Keratinocyte (primary cell): ENCODE results near the gene FGFR2. TPM values are rescaled to one million over a fixed set of nuclear protein-coding genes. Genes with fewer than 3 reads are reported as not detected.

ENCODE experiments used
- DNase-seq: peaks from one replicate; pipeline ENCODE4 v3.0.0-alpha.2; 2011; ENCODE audit warnings: low read depth, missing footprints, low spot score
- FAIRE-seq: peaks from 2 replicates; lab custom pipeline; 2011; peaks lifted over from hg19 to GRCh38; lab: Jason Lieb, UNC
- H2AFZ ChIP-seq: 2 replicates; pipeline ENCODE4 v1.6.0; 2012; ENCODE audit warnings: low read length, control low read depth, inconsistent platforms; ENCODE audit not compliant: control insufficient read depth
- H3K27ac ChIP-seq: 2 replicates; pipeline ENCODE4 v1.5.1; 2011; ENCODE audit warnings: low read length; ENCODE audit not compliant: control insufficient read depth, insufficient read depth
- H3K27me3 ChIP-seq: 3 replicates; pipeline ENCODE4 v1.6.0; 2011; ENCODE audit warnings: low read length; ENCODE audit not compliant: control insufficient read depth, insufficient read depth; ENCODE audit errors: extremely low read depth
- H3K36me3 ChIP-seq, 2 experiments: 2 replicates in 1 of 2; 3 replicates in 1 of 2; pipeline ENCODE4 v1.5.1; 2011; ENCODE audit warnings: low read length in 2 of 2, mild to moderate bottlenecking in 1 of 2; ENCODE audit not compliant: control insufficient read depth in 2 of 2, insufficient read depth in 2 of 2; ENCODE audit errors: extremely low read depth in 1 of 2
- H3K4me1 ChIP-seq: 3 replicates; pipeline ENCODE4 v1.5.1; 2011; ENCODE audit warnings: low read length; ENCODE audit not compliant: control insufficient read depth, insufficient read depth; ENCODE audit errors: extremely low read depth
- H3K4me2 ChIP-seq: 3 replicates; pipeline ENCODE4 v1.6.0; 2011; ENCODE audit warnings: low read depth, low read length; ENCODE audit not compliant: control insufficient read depth, insufficient read depth; ENCODE audit errors: extremely low read depth
- H3K4me3 ChIP-seq, 3 experiments: fragments of 200-600 bp in 1 of 3; sonication (generic) in 1 of 3; 2 replicates in 2 of 3; 3 replicates in 1 of 3; pipeline ENCODE4 v1.5.1; 2011 to 2016; ENCODE audit warnings: low read length in 3 of 3, mild to moderate bottlenecking in 3 of 3, control low read depth in 2 of 3, inconsistent platforms in 1 of 3, low read depth in 1 of 3, mixed read lengths in 1 of 3, mixed run types in 1 of 3, moderate library complexity in 1 of 3; ENCODE audit not compliant: control insufficient read depth in 2 of 3, insufficient read depth in 2 of 3; ENCODE audit errors: extremely low read depth in 1 of 3
- H3K79me2 ChIP-seq: 2 replicates; pipeline ENCODE4 v1.6.0; 2012; ENCODE audit warnings: low read length; ENCODE audit not compliant: control insufficient read depth, insufficient read depth
- H3K9ac ChIP-seq: 3 replicates; pipeline ENCODE4 v1.6.0; 2011; ENCODE audit warnings: low read length; ENCODE audit not compliant: control insufficient read depth, insufficient read depth; ENCODE audit errors: extremely low read depth
- H3K9me1 ChIP-seq: 3 replicates; pipeline ENCODE4 v1.6.0; 2011; ENCODE audit warnings: low read length; ENCODE audit not compliant: control insufficient read depth, insufficient read depth; ENCODE audit errors: extremely low read depth
- H3K9me3 ChIP-seq: 2 replicates; pipeline ENCODE4 v1.5.1; 2012; ENCODE audit warnings: low read depth, low read length; ENCODE audit not compliant: control insufficient read depth
- H4K20me1 ChIP-seq: 3 replicates; pipeline ENCODE4 v1.6.0; 2011; ENCODE audit warnings: low read length; ENCODE audit not compliant: control insufficient read depth, insufficient read depth; ENCODE audit errors: extremely low read depth
- CTCF ChIP-seq, 3 experiments: IDR thresholded peaks in 1 of 3; conservative IDR thresholded peaks in 1 of 3; optimal IDR thresholded peaks in 1 of 3; 2 replicates in 2 of 3; 3 replicates in 1 of 3; pipeline versions ENCODE3 to v1.5.1; 2011; ENCODE audit warnings: low read length in 3 of 3, mild to moderate bottlenecking in 3 of 3, moderate library complexity in 2 of 3, control low read depth in 1 of 3, inconsistent platforms in 1 of 3; ENCODE audit not compliant: insufficient read depth in 2 of 3; ENCODE audit errors: extremely low read depth in 1 of 3
- EZH2 ChIP-seq: IDR thresholded peaks from one replicate; pipeline ENCODE4 v1.6.1; 2012; ENCODE audit warnings: inconsistent platforms, mild to moderate bottlenecking, low read length, moderate library complexity
- dilution Hi-C: fragments of 300-500 bp; cut with MboI; formaldehyde crosslinking; loops from one replicate; pipeline ENCODE4 v1.7.0; 2020; ENCODE audit warnings: low sequenced_read_pairs; ENCODE audit not compliant: extremely low pct_ligation_motif_present
- polyA plus RNA-seq, 5 experiments: library from polyadenylated mRNA; depleted of rRNA in 3 of 5; stranded (reverse) in 3 of 5; stranded (forward) in 1 of 5; unstranded in 1 of 5; fragments of >200 nt; gene quantifications; 1 replicate in 1 of 5; 2 replicates in 3 of 5; 3 replicates in 1 of 5; pipeline versions ENCODE4 v1.2.1 to v1.2.3, GENCODE V29; 2011 to 2012; ENCODE audit warnings: missing spikeins in 2 of 5, low read depth in 1 of 5, low replicate concordance in 1 of 5

Gene FGFR2
- polyA plus RNA-seq, 1 donor (not counting 4 experiments of a cell fraction or from before 2014, with no cell fraction given) = 20.6 TPM

GRCh38 chr10:121428867-121429266, 169.4 kb downstream of the FGFR2 start:
- dilution Hi-C loops = no loop called here
- no peaks in the 10 kb centered on the region for H3K27me3 ChIP-seq
- no peak overlapping the region for H3K4me3 ChIP-seq
- no peaks in the 10 kb centered on the region for H3K9me3 ChIP-seq
- TF ChIP-seq EZH2 = no peak
- TF ChIP-seq CTCF (optimal IDR thresholded peaks at IDR 0.05 in 1 of 3, IDR thresholded peaks at IDR 0.05 in 1 of 3, conservative IDR thresholded peaks at IDR 0.05 in 1 of 3; ENCODE audit: extremely low read depth in 1 of 3, insufficient read depth in 2 of 3, low read length in 3 of 3) = peak in 1 of 3 experiments; percentile 31
- H3K79me2 ChIP-seq = no peaks in the 10 kb centered on the region
- no peak overlapping the region for H3K27ac ChIP-seq
- H3K4me2 ChIP-seq = peak overlapping the region; percentile 49
- no peak for DNase-seq
- H3K4me1 ChIP-seq = peaks cover 6% of the 10 kb centered on the region
- H4K20me1 ChIP-seq = no peaks in the 10 kb centered on the region
- H3K9ac ChIP-seq = no peak overlapping the region
- H3K9me1 ChIP-seq = no peaks in the 10 kb centered on the region
- H2AFZ ChIP-seq = no peak overlapping the region
- FAIRE-seq = peak; percentile 75
- H3K36me3 ChIP-seq = no peaks in the 10 kb centered on the region
